ENCODE results near the gene GSTO2. TPM values are rescaled to one million over a fixed set of nuclear protein-coding genes. Genes with fewer than 3 reads are reported as not detected.

The GSTO2 gene
- total and polyA plus RNA-seq, 2 of the 13 experiments (the other 11 are each of a cell fraction or from before 2014, with no cell fraction given) = 2.1 to 7.9 TPM

DNA sequence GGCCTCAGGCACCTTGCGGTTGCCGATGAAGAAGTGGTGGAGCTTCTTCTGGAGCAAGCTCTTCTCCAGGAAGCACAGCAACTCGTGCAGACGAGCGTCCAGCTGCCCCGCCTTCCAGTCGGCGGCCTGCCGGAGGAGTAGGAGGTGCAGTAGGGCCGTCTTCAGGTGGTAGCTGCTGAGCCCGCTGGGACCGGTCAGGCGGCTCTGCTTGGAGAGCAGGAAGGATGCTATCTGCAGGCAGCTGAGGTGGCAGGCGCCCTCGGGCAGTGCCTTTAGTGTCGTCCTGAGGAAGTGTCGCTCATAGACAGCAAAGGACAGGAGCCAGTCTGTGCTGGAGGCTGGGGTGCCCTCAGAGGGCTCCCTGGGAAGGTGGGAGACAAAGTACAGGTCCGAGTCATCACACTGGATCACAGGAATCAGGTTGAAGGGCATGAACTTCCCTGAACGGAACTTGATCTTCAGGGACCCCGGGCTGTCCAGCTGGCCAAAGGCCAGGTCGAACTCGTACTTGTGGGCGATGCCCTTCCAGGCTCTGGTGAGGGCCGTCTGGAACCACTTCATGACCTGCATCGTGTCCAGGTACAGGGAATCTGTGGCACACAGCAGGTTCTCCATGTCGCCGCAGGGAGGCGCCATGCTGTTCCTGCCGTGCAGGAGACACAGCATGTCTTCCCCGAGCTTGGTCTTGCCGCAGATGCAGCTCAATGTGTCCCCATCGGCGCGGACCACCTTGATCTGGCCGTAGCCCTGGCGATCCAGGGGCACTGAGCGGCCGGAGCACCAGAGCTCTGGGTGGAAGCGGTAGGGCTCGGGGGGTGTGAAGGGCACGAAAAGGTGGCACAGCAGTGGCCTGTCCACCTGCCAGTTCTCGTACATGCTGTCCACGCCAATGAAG lies 45.9 kb downstream of the GSTO2 start:
- ChIA-PET POLR2A (no interaction called here), CTCF (ENCODE audit: low intra/inter-chr PET ratio, low total read pairs) (interaction anchor here (1.1 kb wide), 1 partner anchor 35 kb away, joined by 3 read pairs; no protein-coding TSS in a partner anchor)
- H3K4me3 ChIP-seq (replicated peaks in 1 of 3; ENCODE audit: insufficient read depth in 1 of 3, low read depth in 2 of 3, low read length in 3 of 3) = no peak overlapping the region
- H3K9me3 ChIP-seq (ENCODE audit: low read length) = no peaks in the 10 kb centered on the region
- no peak overlapping the region for H3K9ac ChIP-seq (ENCODE audit: insufficient read depth, low read depth, low read length)
- WGBS (ENCODE audit: low lambda C conversion rate) = 94% methylated on average over 36 of the region's 43 CpGs
- no TSS peak for BruUV-seq (replicated peaks)
- DNase-seq (ENCODE audit: low spot score) (no peak), ATAC-seq (no peak), FAIRE-seq (no peak)
- intact Hi-C loops (cut with micrococcal nuclease; ENCODE audit: unreplicated experiment) (no loop called here), in situ Hi-C loops (cut with HindIII; ENCODE audit: extremely low pct_ligation_motif_present, low pct_unique_long_range_greater_than_20kb) (no loop called here)
- TF ChIP-seq ZBTB7A (CRISPR knock-in tag; IDR thresholded peaks at IDR 0.05) (no peak), ZNF850 (CRISPR knock-in tag; conservative IDR thresholded peaks at IDR 0.05) (no peak), ZNF589 (CRISPR knock-in tag; conservative IDR thresholded peaks at IDR 0.05) (no peak), SATB2 (CRISPR knock-in tag; IDR thresholded peaks at IDR 0.05) (no peak), MTF2 (CRISPR knock-in tag; IDR thresholded peaks at IDR 0.05; ENCODE audit: borderline replicate concordance) (no peak), ZBTB8A (CRISPR knock-in tag; IDR thresholded peaks at IDR 0.05; ENCODE audit: borderline replicate concordance, low read depth) (no peak), TCF12 (IDR thresholded peaks at IDR 0.05) (no peak), TCF12 (CRISPR knock-in tag; IDR thresholded peaks at IDR 0.05) (no peak), KDM4B (CRISPR knock-in tag; IDR thresholded peaks at IDR 0.05) (no peak), PCBP2 (optimal IDR thresholded peaks at IDR 0.05; ENCODE audit: low read depth, low read length, poor library complexity, severe bottlenecking) (no peak), RBAK (CRISPR knock-in tag; IDR thresholded peaks at IDR 0.05) (no peak), ATRX (CRISPR knock-in tag; IDR thresholded peaks at IDR 0.05; ENCODE audit: borderline replicate concordance) (no peak)
- TF ChIP-seq, protein P1, sequence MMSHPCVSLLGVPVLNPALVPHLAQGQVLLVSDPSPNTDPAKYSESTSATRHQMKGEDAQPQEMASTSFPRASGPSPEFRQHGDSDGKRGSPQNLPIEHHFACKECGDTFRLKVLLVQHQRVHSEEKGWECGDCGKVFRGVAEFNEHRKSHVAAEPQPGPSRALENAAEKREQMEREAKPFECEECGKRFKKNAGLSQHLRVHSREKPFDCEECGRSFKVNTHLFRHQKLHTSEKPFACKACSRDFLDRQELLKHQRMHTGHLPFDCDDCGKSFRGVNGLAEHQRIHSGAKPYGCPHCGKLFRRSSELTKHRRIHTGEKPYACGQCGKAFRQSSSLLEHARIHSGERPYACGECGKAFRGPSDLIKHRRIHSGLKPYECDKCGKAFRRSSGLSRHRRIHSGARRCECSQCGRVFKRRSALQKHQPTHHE (CRISPR knock-in tag; IDR thresholded peaks at IDR 0.05; ENCODE audit: borderline replicate concordance) = no peak
- TF ChIP-seq, protein P2, sequence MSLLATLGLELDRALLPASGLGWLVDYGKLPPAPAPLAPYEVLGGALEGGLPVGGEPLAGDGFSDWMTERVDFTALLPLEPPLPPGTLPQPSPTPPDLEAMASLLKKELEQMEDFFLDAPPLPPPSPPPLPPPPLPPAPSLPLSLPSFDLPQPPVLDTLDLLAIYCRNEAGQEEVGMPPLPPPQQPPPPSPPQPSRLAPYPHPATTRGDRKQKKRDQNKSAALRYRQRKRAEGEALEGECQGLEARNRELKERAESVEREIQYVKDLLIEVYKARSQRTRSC (CRISPR knock-in tag; IDR thresholded peaks at IDR 0.05; ENCODE audit: low read depth) = no peak
- TF ChIP-seq, protein P3, sequence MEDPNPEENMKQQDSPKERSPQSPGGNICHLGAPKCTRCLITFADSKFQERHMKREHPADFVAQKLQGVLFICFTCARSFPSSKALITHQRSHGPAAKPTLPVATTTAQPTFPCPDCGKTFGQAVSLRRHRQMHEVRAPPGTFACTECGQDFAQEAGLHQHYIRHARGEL (CRISPR knock-in tag; IDR thresholded peaks at IDR 0.05) = no peak
- TF ChIP-seq, protein P4, sequence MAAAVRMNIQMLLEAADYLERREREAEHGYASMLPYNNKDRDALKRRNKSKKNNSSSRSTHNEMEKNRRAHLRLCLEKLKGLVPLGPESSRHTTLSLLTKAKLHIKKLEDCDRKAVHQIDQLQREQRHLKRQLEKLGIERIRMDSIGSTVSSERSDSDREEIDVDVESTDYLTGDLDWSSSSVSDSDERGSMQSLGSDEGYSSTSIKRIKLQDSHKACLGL (CRISPR knock-in tag; IDR thresholded peaks at IDR 0.05) = no peak
- H3K4me2 ChIP-seq (ENCODE audit: low read depth, low read length) = no peak overlapping the region
- H3K4me1 ChIP-seq (ENCODE audit: insufficient read depth, low read length) = no peaks in the 10 kb centered on the region
- peaks cover 8 to 10% of the 10 kb centered on the region in 2 experiments; a peak in 4 of 5 replicates for H3K36me3 ChIP-seq (replicated peaks in 1 of 2; ENCODE audit: control insufficient read depth in 1 of 2, insufficient read depth in 2 of 2, low read length in 2 of 2)
- H4K20me1 ChIP-seq (ENCODE audit: insufficient read depth, low read length) = 0 out of 2 replicates have a peak, but pooled peaks cover 3% of the 10 kb centered on the region
- H2AFZ ChIP-seq (ENCODE audit: low read length) = no peak overlapping the region
- no peaks in the 10 kb centered on the region for H3K79me2 ChIP-seq (ENCODE audit: insufficient read depth, low read length)
- no peak overlapping the region for H3K27ac ChIP-seq (ENCODE audit: extremely low read length, insufficient read depth, low read length)
- H3K27me3 ChIP-seq (ENCODE audit: control insufficient read depth in 1 of 2, insufficient read depth in 2 of 2, low read length in 2 of 2) = no peaks in the 10 kb centered on the region

All from HepG2 (cell line).